A549 treated with RU486 at 1 μM for 4 hours (cell line): ENCODE data around the gene AFP. TPM values are rescaled to one million over a fixed set of nuclear protein-coding genes. Genes with fewer than 3 reads are reported as not detected.

Experiments
- total RNA-seq: library from RNA; stranded (reverse); fragments of 200-300 nt; extraction: Qiagen RNA extraction; gene quantifications from 5 replicates; pipeline ENCODE4 v1.2.3, GENCODE V29; 2022; ENCODE audit warnings: low read depth

Gene AFP
- total RNA-seq: 1.7 to 13.1 TPM (median 2.3 TPM) in 5 replicates

DNA sequence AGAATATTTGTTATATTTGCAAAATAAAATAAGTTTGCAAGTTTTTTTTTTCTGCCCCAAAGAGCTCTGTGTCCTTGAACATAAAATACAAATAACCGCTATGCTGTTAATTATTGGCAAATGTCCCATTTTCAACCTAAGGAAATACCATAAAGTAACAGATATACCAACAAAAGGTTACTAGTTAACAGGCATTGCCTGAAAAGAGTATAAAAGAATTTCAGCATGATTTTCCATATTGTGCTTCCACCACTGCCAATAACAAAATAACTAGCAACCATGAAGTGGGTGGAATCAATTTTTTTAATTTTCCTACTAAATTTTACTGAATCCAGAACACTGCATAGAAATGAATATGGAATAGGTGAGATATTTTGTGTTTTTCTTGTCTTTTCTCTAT, at the start of gene AFP:
Gene AFP (plus strand): TSS at position 238 of the 400 bp plus-strand sequence. CDS start 42 bp downstream, at position 280.

DNA sequence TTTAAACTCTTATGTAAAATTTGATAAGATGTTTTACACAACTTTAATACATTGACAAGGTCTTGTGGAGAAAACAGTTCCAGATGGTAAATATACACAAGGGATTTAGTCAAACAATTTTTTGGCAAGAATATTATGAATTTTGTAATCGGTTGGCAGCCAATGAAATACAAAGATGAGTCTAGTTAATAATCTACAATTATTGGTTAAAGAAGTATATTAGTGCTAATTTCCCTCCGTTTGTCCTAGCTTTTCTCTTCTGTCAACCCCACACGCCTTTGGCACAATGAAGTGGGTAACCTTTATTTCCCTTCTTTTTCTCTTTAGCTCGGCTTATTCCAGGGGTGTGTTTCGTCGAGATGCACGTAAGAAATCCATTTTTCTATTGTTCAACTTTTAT, 32.0 kb upstream of the AFP start, which contains the start of gene ALB:
Gene ALB (plus strand): TSS at position 246 of the 400 bp plus-strand sequence. CDS start 41 bp downstream, at position 287.

DNA sequence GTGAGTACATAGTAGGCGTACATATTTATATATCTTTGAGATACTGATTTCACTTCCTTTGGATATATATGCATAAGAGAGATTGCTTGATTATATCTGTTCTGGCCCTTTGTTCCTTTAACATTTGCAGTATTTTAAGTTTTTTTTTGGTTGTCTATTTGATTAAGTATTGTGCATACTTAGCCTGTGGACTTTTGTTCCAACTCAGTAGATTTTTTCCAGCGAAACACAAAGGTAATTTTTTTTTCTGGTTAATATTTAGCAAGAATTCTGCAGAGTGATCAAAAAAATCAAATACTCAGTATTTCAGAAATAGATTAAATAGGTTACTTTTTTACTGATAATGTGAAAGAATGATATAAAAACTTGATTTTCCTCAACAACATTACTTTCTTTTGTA, 45.3 kb downstream of the AFP start, which contains the start of gene AFM:
Gene AFM (plus strand): TSS at position 388 of the 400 bp plus-strand sequence. CDS start 31 bp downstream, outside the sequence.

Other genes starting within 250 kb of the AFP start
- gene ANKRD17, start 177.4 kb upstream of the AFP start, total RNA-seq: 21.5 to 26.0 TPM (median 23.0 TPM) in 5 replicates
- gene ALB, start 31.9 kb upstream of the AFP start, total RNA-seq: 0.06 to 5.8 TPM in 2 of 5 replicates, not detected in the others
- gene AFM, start 45.5 kb downstream of the AFP start, total RNA-seq: not detected in 5 replicates
- gene RASSF6, start 184.2 kb downstream of the AFP start, total RNA-seq: 0.54 to 1.1 TPM (median 0.90 TPM) in 5 replicates